ENCODE data around the gene LTC4S. TPM values are rescaled to one million over a fixed set of nuclear protein-coding genes. Genes with fewer than 3 reads are reported as not detected.

The LTC4S gene
- total and polyA plus RNA-seq, 2 donors (not counting 3 experiments of a cell fraction or from before 2014, with no cell fraction given), result 0.95 to 6.3 TPM

- no peaks in the 10 kb centered on the region for H3K36me3 ChIP-seq (ENCODE audit: control insufficient read depth in 2 of 2, extremely low read depth in 1 of 2, insufficient read depth in 2 of 2, low read length in 2 of 2)
- ChIA-PET CTCF (interaction anchor here (0.7 to 7.1 kb wide), 28 partner anchors 8 to 446 kb away, joined by 3 to 103 read pairs (median 6); partner anchors contain the start of genes LTC4S, MAML1 and SQSTM1), POLR2A (interaction anchor here (1.3 to 1.4 kb wide), 2 partner anchors 57 to 140 kb away, joined by 3 read pairs; partner anchors contain the start of genes HNRNPH1 and SQSTM1)
- peak; percentile 85 for DNase-seq (ENCODE audit: low read depth, low spot score)
- dilution Hi-C loops (cut with MboI; ENCODE audit: extremely low pct_ligation_motif_present, low sequenced_read_pairs), result no loop called here
- H3K27ac ChIP-seq (ENCODE audit: insufficient read depth, low read depth, low read length), result no peak overlapping the region
- BruUV-seq (replicated peaks), result no TSS peak
- peaks cover 56% of the 10 kb centered on the region for H3K79me2 ChIP-seq (ENCODE audit: control insufficient read depth, insufficient read depth, low read length)
- peaks cover 55% of the 10 kb centered on the region for H3K4me1 ChIP-seq (ENCODE audit: control insufficient read depth, extremely low read depth, insufficient read depth, low read length)
- H3K4me2 ChIP-seq (ENCODE audit: insufficient read depth, low read length), result no peak overlapping the region
- no peak overlapping the region for H3K9ac ChIP-seq (replicated peaks; ENCODE audit: extremely low read depth, insufficient read depth, low read length)
- no peaks in the 10 kb centered on the region for H3K9me1 ChIP-seq (replicated peaks; ENCODE audit: control insufficient read depth, extremely low read depth, insufficient read depth, low read length)
- no peaks in the 10 kb centered on the region for H3K27me3 ChIP-seq (ENCODE audit: control insufficient read depth in 2 of 2, insufficient read depth in 2 of 2, low read length in 2 of 2)
- H3K9me3 ChIP-seq (replicated peaks; ENCODE audit: control insufficient read depth, insufficient read depth, low read length), result no peaks in the 10 kb centered on the region
- H3K4me3 ChIP-seq (replicated peaks in 1 of 3; ENCODE audit: insufficient read depth in 1 of 3, low read depth in 1 of 3, low read length in 3 of 3), result no peak overlapping the region
- TF ChIP-seq POLR2AphosphoS5 (IDR thresholded peaks at IDR 0.05; ENCODE audit: insufficient read depth, low read depth, low read length) (no peak), FOS (IDR thresholded peaks at IDR 0.05; ENCODE audit: borderline replicate concordance, insufficient read depth, low read length) (no peak), GATA2 (IDR thresholded peaks at IDR 0.05; ENCODE audit: insufficient read depth, insufficient read length, low read depth, low read length) (peak; percentile 0), MYC (IDR thresholded peaks at IDR 0.05; ENCODE audit: low read depth, low read length) (no peak), EZH2 (IDR thresholded peaks at IDR 0.05; ENCODE audit: borderline replicate concordance, low read depth, low read length, severe bottlenecking) (no peak), JUN (IDR thresholded peaks at IDR 0.05; ENCODE audit: borderline replicate concordance, insufficient read depth, insufficient read length, low read depth) (no peak), POLR2A (IDR thresholded peaks at IDR 0.05; ENCODE audit: low read depth, low read length) (no peak)
- TF ChIP-seq, protein P1, sequence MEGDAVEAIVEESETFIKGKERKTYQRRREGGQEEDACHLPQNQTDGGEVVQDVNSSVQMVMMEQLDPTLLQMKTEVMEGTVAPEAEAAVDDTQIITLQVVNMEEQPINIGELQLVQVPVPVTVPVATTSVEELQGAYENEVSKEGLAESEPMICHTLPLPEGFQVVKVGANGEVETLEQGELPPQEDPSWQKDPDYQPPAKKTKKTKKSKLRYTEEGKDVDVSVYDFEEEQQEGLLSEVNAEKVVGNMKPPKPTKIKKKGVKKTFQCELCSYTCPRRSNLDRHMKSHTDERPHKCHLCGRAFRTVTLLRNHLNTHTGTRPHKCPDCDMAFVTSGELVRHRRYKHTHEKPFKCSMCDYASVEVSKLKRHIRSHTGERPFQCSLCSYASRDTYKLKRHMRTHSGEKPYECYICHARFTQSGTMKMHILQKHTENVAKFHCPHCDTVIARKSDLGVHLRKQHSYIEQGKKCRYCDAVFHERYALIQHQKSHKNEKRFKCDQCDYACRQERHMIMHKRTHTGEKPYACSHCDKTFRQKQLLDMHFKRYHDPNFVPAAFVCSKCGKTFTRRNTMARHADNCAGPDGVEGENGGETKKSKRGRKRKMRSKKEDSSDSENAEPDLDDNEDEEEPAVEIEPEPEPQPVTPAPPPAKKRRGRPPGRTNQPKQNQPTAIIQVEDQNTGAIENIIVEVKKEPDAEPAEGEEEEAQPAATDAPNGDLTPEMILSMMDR (IDR thresholded peaks at IDR 0.05; ENCODE audit: extremely low read depth in 1 of 2, insufficient read depth in 1 of 2, low read depth in 1 of 2, low read length in 2 of 2), result peak; percentile 77 to 85
- TF ChIP-seq, protein P2, sequence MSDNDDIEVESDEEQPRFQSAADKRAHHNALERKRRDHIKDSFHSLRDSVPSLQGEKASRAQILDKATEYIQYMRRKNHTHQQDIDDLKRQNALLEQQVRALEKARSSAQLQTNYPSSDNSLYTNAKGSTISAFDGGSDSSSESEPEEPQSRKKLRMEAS (IDR thresholded peaks at IDR 0.05; ENCODE audit: insufficient read depth, insufficient read length), result no peak
- intact Hi-C loops (cut with micrococcal nuclease), result loop anchor here (1.0 to 2.0 kb wide), 3 partner anchors 33 to 327 kb away; no protein-coding TSS in a partner anchor
- peak; percentile 91 for FAIRE-seq
- no peak overlapping the region for H2AFZ ChIP-seq (ENCODE audit: low read depth, low read length)
- peaks cover 2% of the 10 kb centered on the region for H4K20me1 ChIP-seq (replicated peaks; ENCODE audit: control insufficient read depth, extremely low read depth, insufficient read depth, low read length)
These were observed 30.4 kb upstream of the LTC4S start for GRCh38 chr5:179763215-179763945.

Measured in endothelial cell of umbilical vein (primary cell).